Spleen (tissue), 11 donors: ENCODE results near the gene STAT1. TPM values are rescaled to one million over a fixed set of nuclear protein-coding genes. Genes with fewer than 3 reads are reported as not detected.

ENCODE experiments used
- DNase-seq: peaks from one replicate; pipeline ENCODE4 v3.0.0-alpha.2; 2020
- H3K27ac ChIP-seq, 8 donors: fragments of 200-600 bp; sonication (generic) in 7 of 8; 1 replicate in 4 of 8; 2 replicates in 4 of 8; pipeline versions ENCODE4 v1.5.0 to v1.8.0; 2016 to 2021; ENCODE audit warnings: inconsistent platforms in 4 of 8, mild to moderate bottlenecking in 4 of 8, moderate library complexity in 1 of 8
- H3K27me3 ChIP-seq, 7 donors: fragments of 200-600 bp; sonication (generic) in 6 of 7; replicated peaks in 1 of 7; 1 replicate in 4 of 7; 2 replicates in 3 of 7; pipeline versions ENCODE4 v1.5.0 to v1.8.0; 2016 to 2021; ENCODE audit warnings: inconsistent platforms in 3 of 7, mild to moderate bottlenecking in 1 of 7
- H3K36me3 ChIP-seq, 6 donors: fragments of 200-600 bp; sonication (generic) in 5 of 6; 1 replicate in 4 of 6; 2 replicates in 2 of 6; pipeline versions ENCODE4 v1.5.0 to v1.8.0; 2016 to 2021; ENCODE audit warnings: inconsistent platforms in 2 of 6
- H3K4me1 ChIP-seq, 6 donors: fragments of 200-600 bp; sonication (generic) in 5 of 6; 1 replicate in 3 of 6; 2 replicates in 3 of 6; pipeline versions ENCODE4 v1.5.0 to v1.8.0; 2016 to 2021; ENCODE audit warnings: inconsistent platforms in 3 of 6
- H3K4me3 ChIP-seq, 8 donors: fragments of 200-600 bp; sonication (generic) in 7 of 8; 1 replicate in 4 of 8; 2 replicates in 4 of 8; pipeline versions ENCODE4 v1.5.0 to v1.8.0; 2016 to 2021; ENCODE audit warnings: inconsistent platforms in 4 of 8, mild to moderate bottlenecking in 4 of 8, moderate library complexity in 2 of 8
- H3K9me3 ChIP-seq, 8 donors: fragments of 200-600 bp; sonication (generic) in 7 of 8; 1 replicate in 4 of 8; 2 replicates in 4 of 8; pipeline versions ENCODE4 v1.5.0 to v1.8.0; 2016 to 2021; ENCODE audit warnings: inconsistent platforms in 4 of 8
- CTCF ChIP-seq, 11 experiments: fragments of 200-600 bp in 7 of 11; fragments of 450-650 bp in 4 of 11; sonication (generic) in 4 of 11; IDR thresholded peaks in 8 of 11; conservative IDR thresholded peaks in 3 of 11; 1 replicate in 7 of 11; 2 replicates in 4 of 11; pipeline versions ENCODE4 v1.4.0 to v1.8.0; 2016 to 2021; ENCODE audit warnings: antibody characterized with exemption in 11 of 11, inconsistent platforms in 4 of 11, mild to moderate bottlenecking in 1 of 11
- POLR2A ChIP-seq, 3 donors: fragments of 450-650 bp; IDR thresholded peaks; one replicate each; pipeline ENCODE4 v1.5.1; 2017; ENCODE audit warnings: antibody characterized with exemption in 3 of 3, mild to moderate bottlenecking in 1 of 3
- POLR2AphosphoS5 ChIP-seq, 3 donors: sonication (generic); formaldehyde crosslinking; IDR thresholded peaks; one replicate each; pipeline ENCODE4 v1.5.1; 2017; ENCODE audit warnings: antibody characterized with exemption in 3 of 3
- WGBS, 5 donors: extraction: QIAGEN DNeasy Blood & Tissue Kit in 3 of 5; methylation state at CpG; one replicate each; pipeline versions ENCODE4 v1.1.5 to v1.1.7; 2013 to 2018; 5-methylcytosine and 5-hydroxymethylcytosine counted together
- intact Hi-C: fragments of 100-400 bp; cut with DNase I; formaldehyde crosslinking; loops from one replicate; pipeline ENCODE4 v1.15.0; 2023; ENCODE audit warnings: low total_unique reads
- polyA plus RNA-seq, 3 donors: library from polyadenylated mRNA; stranded (reverse); fragments of 200-250 nt; gene quantifications; one replicate each; pipeline ENCODE4 v1.2.1, GENCODE V29; 2013
- total RNA-seq, 7 donors: library from RNA; depleted of rRNA in 3 of 7; stranded (reverse); fragments of >200 nt in 3 of 7; fragmentation: NEBNext Ultra II Directional in 4 of 7; extraction: Animal tissue kit (Norgen Biotek cat#: 25700) in 4 of 7; gene quantifications; one replicate each; pipeline versions ENCODE4 v1.1.0 to v1.2.1, GENCODE V29; 2016 to 2021
- donor health status: healthy with polysubstance abuse.
- donor health status: DM: no; HTN: no; CAD: no; lungs with moderate emphysema.
- donor health status: DM: no; HTN: no; CAD: no.
- donor health status: Bipolar disorder and iron deficiency.
- donor health status: healthy.
- donor health status: DM: no; HTN: no; CAD: no.
- donor health status: DM: yes; HTN: yes; CAD: no.

The STAT1 gene
- total and polyA plus RNA-seq, 10 donors: 19.5 to 246 (median 119) TPM

GRCh38 chr2:190933361-190933760 lies 80.6 kb downstream of the STAT1 start:
- H3K27ac ChIP-seq: no peak overlapping the region
- H3K4me1 ChIP-seq: peaks cover 0 to 13% (median 9%) of the 10 kb centered on the region in 6 donors
- no peak for DNase-seq
- no peaks in the 10 kb centered on the region for H3K27me3 ChIP-seq
- peaks cover 0 to 65% (median 34%) of the 10 kb centered on the region in 6 donors for H3K36me3 ChIP-seq
- no peak overlapping the region for H3K4me3 ChIP-seq
- H3K9me3 ChIP-seq: no peaks in the 10 kb centered on the region
- intact Hi-C loops: no loop called here
- TF ChIP-seq POLR2A (IDR thresholded peaks at IDR 0.05) (no peak), POLR2AphosphoS5 (IDR thresholded peaks at IDR 0.05) (no peak), CTCF (IDR thresholded peaks at IDR 0.05 in 8 of 11, conservative IDR thresholded peaks at IDR 0.05 in 3 of 11) (no peak)

- no peak for TF ChIP-seq CTCF (IDR thresholded peaks at IDR 0.05 in 8 of 11, conservative IDR thresholded peaks at IDR 0.05 in 3 of 11)
- no peak for TF ChIP-seq POLR2A (IDR thresholded peaks at IDR 0.05)
- 81 to 91% (median 83%) methylated on average over 1 of the region's 1 CpG for WGBS, 5 donors
- no peak for DNase-seq
Observed at GRCh38 chr2:190932514-190932913, 81.5 kb downstream of the STAT1 start.

GRCh38 chr2:190930411-190930810 lies 83.6 kb downstream of the STAT1 start:
- Histone ChIP-seq H3K27me3 (no peaks in the 10 kb centered on the region), H3K4me3 (no peak overlapping the region), H3K36me3 (peaks cover 0 to 90% (median 49%) of the 10 kb centered on the region in 6 donors), H3K9me3 (no peaks in the 10 kb centered on the region), H3K27ac (no peak overlapping the region), H3K4me1 (no peaks in the 10 kb centered on the region)
- no peak for TF ChIP-seq CTCF (IDR thresholded peaks at IDR 0.05 in 8 of 11, conservative IDR thresholded peaks at IDR 0.05 in 3 of 11)
- no peak for TF ChIP-seq POLR2A (IDR thresholded peaks at IDR 0.05)
- TF ChIP-seq POLR2AphosphoS5 (IDR thresholded peaks at IDR 0.05): no peak
- WGBS, 5 donors: 93 to 99% (median 98%) methylated on average over 3 of the region's 3 CpGs
- DNase-seq: no peak
- intact Hi-C loops: no loop called here

More at GRCh38 chr2:190932514-190932913, 81.5 kb downstream of the STAT1 start:
- no peak overlapping the region for H3K27ac ChIP-seq
- no peaks in the 10 kb centered on the region for H3K9me3 ChIP-seq
- intact Hi-C loops: no loop called here
- H3K36me3 ChIP-seq: peaks cover 0 to 74% (median 38%) of the 10 kb centered on the region in 6 donors
- peaks cover 0 to 10% (median 9%) of the 10 kb centered on the region in 6 donors for H3K4me1 ChIP-seq
- H3K4me3 ChIP-seq: no peak overlapping the region
- no peaks in the 10 kb centered on the region for H3K27me3 ChIP-seq

- TF ChIP-seq CTCF (IDR thresholded peaks at IDR 0.05 in 8 of 11, conservative IDR thresholded peaks at IDR 0.05 in 3 of 11): no peak
- no peak for TF ChIP-seq POLR2A (IDR thresholded peaks at IDR 0.05)
- no peak for TF ChIP-seq POLR2AphosphoS5 (IDR thresholded peaks at IDR 0.05)
- H3K4me1 ChIP-seq: no peaks in the 10 kb centered on the region
- DNase-seq: no peak
- peaks cover 0 to 95% (median 54%) of the 10 kb centered on the region in 6 donors for H3K36me3 ChIP-seq
- no peak overlapping the region for H3K4me3 ChIP-seq
- H3K27me3 ChIP-seq: no peaks in the 10 kb centered on the region
- intact Hi-C loops: no loop called here
- 94 to 99% (median 96%) methylated on average over 7 of the region's 7 CpGs for WGBS, 5 donors
- H3K27ac ChIP-seq: no peak overlapping the region
- H3K9me3 ChIP-seq: no peaks in the 10 kb centered on the region
Observed at GRCh38 chr2:190929919-190930318, 84.1 kb downstream of the STAT1 start.
